GM18502 (cell line): ENCODE data around the gene SNX22.

Experiments used
- ATAC-seq: cut with Tn5 transposase; IDR thresholded peaks from one replicate; pipeline ENCODE4 v1.9.1; 2021; ENCODE audit warnings: mild to moderate bottlenecking; ENCODE audit not compliant: unreplicated experiment, poor library complexity

SNX22 gene

GRCh38 chr15:64191971-64192830 lies 40.7 kb downstream of the SNX22 start:
- no peak for ATAC-seq

GRCh38 chr15:64193971-64194370 lies 42.4 kb downstream of the SNX22 start:
- no peak for ATAC-seq

GRCh38 chr15:64197425-64197824 lies 45.9 kb downstream of the SNX22 start:
- no peak for ATAC-seq

GRCh38 chr15:64205202-64205601 lies 53.7 kb downstream of the SNX22 start:
- no peak for ATAC-seq
